Mononuclear cell (primary cell): Measurements from ENCODE around the gene KEL. TPM values are rescaled to one million over a fixed set of nuclear protein-coding genes. Genes with fewer than 3 reads are reported as not detected.

Experiments
- H3K27me3 ChIP-seq: 2 replicates; pipeline ENCODE4 v1.6.0; 2011; ENCODE audit warnings: low read length, control low read depth; ENCODE audit not compliant: insufficient read depth
- H3K4me1 ChIP-seq: 2 replicates; pipeline ENCODE4 v1.5.1; 2011; ENCODE audit warnings: mild to moderate bottlenecking, low read length, control low read depth; ENCODE audit not compliant: insufficient read depth
- H3K4me3 ChIP-seq: 2 replicates; pipeline ENCODE4 v1.5.1; 2011; ENCODE audit warnings: mild to moderate bottlenecking, low read length, moderate library complexity
- H3K9me3 ChIP-seq: 2 replicates; pipeline ENCODE4 v1.5.1; 2011; ENCODE audit warnings: low read depth, mild to moderate bottlenecking, control low read depth, low read length
- total RNA-seq: library from RNA; depleted of rRNA; stranded (reverse); fragments of >200 nt; gene quantifications from one replicate; pipeline ENCODE4 v1.2.3, GENCODE V29; 2012

Gene KEL
- total RNA-seq, 1 donor = 0.10 TPM

DNA sequence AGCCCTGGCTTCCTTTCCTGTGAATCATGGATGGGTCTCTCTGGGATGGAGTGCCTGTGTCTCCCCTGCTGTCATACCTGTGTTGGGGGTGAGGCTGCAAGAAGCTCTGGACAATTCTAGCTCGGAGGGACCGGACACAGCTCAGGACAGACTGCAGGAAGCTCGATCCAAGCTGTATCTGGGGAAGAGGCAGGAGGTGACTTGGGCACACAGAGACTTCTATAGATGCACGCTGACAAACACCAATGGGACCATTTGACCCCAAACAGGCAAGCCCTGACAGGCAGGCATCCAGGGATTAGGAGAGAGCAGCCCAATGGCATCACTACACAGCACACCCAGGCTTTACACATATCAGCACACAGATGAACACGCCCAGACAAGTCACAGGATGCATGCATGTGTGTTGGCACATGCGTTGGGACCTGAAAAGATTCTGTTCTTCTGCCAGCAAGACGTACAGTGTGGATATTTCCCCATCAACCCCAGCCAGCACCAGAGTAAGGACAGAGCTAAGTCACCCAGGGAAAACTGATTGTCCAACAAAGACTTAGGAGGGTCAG, 18.4 kb downstream of the KEL start:
- H3K27me3 ChIP-seq = no peaks in the 10 kb centered on the region
- no peaks in the 10 kb centered on the region for H3K4me1 ChIP-seq
- H3K9me3 ChIP-seq = no peaks in the 10 kb centered on the region
- H3K4me3 ChIP-seq = no peak overlapping the region

GRCh38 chr7:142942746-142943145, 19.4 kb downstream of the KEL start:
- H3K4me1 ChIP-seq = no peaks in the 10 kb centered on the region
- no peak overlapping the region for H3K4me3 ChIP-seq
- no peaks in the 10 kb centered on the region for H3K9me3 ChIP-seq
- H3K27me3 ChIP-seq = no peaks in the 10 kb centered on the region

DNA sequence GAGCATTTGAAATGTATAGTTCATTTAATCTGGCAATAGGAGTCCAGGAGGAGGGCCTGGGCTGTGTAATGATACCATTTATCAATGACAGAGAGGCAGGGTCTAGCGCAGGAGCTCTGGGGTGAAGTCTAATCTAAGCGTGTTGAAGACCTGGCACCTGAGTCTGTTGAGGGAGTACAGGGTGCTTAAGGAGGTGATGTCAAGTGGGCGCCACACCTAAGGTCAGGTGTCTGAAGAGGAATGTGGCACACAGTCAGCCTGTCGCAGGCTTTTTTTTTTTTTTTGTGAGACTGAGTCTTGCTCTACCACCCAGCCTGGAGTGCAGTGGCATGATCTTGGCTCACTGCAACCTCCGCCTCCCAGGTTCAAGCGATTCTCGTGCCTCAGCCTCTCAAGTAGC, 20.6 kb downstream of the KEL start:
- H3K4me1 ChIP-seq = no peaks in the 10 kb centered on the region
- no peaks in the 10 kb centered on the region for H3K9me3 ChIP-seq
- no peak overlapping the region for H3K4me3 ChIP-seq
- no peaks in the 10 kb centered on the region for H3K27me3 ChIP-seq

GRCh38 chr7:142940966-142941535, 21.1 kb downstream of the KEL start:
- Histone ChIP-seq H3K4me3 (no peak overlapping the region), H3K27me3 (no peaks in the 10 kb centered on the region), H3K9me3 (no peaks in the 10 kb centered on the region), H3K4me1 (no peaks in the 10 kb centered on the region)

DNA sequence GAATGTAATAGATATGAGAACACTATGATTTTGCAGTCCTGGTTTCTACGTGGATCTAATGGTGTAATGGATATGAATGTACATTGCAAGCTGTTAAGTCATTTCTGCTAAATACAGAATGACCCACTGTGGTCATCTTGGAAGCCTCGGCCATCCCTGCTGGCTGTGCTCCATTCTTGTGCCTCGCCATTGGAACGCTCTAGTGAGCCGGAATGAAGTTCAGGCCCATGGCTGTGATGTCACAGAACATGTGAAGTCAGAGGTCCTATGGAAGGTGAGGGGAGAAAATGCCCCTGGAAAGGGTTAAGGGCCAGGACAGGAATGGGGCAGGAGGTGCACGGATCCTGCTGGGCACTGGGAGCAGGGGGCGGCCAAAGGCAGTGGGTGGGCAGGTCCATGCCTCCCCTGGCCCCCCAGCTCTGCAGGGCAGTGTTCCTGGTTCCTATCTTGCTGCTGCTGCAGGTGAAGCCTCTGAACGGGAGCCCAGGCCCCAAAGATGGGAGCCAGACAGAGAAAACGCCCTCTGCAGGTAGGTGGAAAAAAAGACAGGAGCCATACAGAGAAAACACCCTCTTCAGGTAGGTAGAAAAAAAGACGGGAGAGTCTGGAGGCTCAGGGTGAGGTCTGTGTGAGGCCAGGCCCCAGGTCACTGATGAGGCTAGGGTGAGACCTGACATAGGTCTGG, 22.8 kb downstream of the KEL start, which contains the start of gene LLCFC1:
Gene LLCFC1 (plus strand): TSS at position 259 of the 685 bp plus-strand sequence. CDS start 138 bp downstream, at position 397.
- H3K27me3 ChIP-seq = no peaks in the 10 kb centered on the region
- no peak within 1 kb of the TSS for H3K4me3 ChIP-seq
- no peaks in the 10 kb centered on the region for H3K4me1 ChIP-seq
- H3K9me3 ChIP-seq = no peaks in the 10 kb centered on the region

GRCh38 chr7:142938611-142939010, 23.6 kb downstream of the KEL start:
- Histone ChIP-seq H3K4me3 (no peak overlapping the region), H3K4me1 (no peaks in the 10 kb centered on the region), H3K9me3 (no peaks in the 10 kb centered on the region), H3K27me3 (no peaks in the 10 kb centered on the region)

GRCh38 chr7:142935941-142936565, 26.1 kb downstream of the KEL start:
- Histone ChIP-seq H3K9me3 (no peaks in the 10 kb centered on the region), H3K27me3 (no peaks in the 10 kb centered on the region), H3K4me3 (no peak overlapping the region), H3K4me1 (no peaks in the 10 kb centered on the region)

- no peaks in the 10 kb centered on the region for H3K9me3 ChIP-seq
- no peak overlapping the region for H3K4me3 ChIP-seq
- H3K27me3 ChIP-seq = no peaks in the 10 kb centered on the region
- H3K4me1 ChIP-seq = no peaks in the 10 kb centered on the region
These were observed 28.1 kb downstream of the KEL start for GRCh38 chr7:142934056-142934455.

DNA sequence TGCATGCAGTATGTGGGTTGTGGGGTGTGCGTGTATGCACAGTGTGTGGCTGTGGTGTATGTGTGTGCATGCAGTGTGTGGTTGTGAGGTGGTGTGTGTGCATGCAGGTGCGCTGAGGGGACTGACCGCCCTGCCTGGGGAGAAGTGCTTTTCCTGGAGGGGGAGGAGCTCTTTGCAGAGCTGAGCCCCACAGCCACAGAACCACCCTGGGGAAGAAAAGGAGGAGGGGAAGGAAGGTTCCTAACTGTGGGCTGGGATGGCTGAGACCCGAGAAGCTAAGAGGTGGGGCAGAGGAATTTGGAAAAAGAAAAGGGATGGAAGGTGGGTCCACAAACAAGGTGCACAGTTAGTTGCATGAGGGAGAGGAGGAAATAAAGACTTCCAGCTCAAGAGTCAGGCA, 28.5 kb downstream of the KEL start, which contains the start of gene TRPV5:
Gene TRPV5 (minus strand): TSS at position 123 of the 400 bp plus-strand sequence. CDS start 287 bp downstream, outside the sequence.
- Histone ChIP-seq H3K27me3 (no peaks in the 10 kb centered on the region), H3K4me3 (no peak within 1 kb of the TSS), H3K4me1 (peaks cover under 1% of the 10 kb centered on the region), H3K9me3 (no peaks in the 10 kb centered on the region)

DNA sequence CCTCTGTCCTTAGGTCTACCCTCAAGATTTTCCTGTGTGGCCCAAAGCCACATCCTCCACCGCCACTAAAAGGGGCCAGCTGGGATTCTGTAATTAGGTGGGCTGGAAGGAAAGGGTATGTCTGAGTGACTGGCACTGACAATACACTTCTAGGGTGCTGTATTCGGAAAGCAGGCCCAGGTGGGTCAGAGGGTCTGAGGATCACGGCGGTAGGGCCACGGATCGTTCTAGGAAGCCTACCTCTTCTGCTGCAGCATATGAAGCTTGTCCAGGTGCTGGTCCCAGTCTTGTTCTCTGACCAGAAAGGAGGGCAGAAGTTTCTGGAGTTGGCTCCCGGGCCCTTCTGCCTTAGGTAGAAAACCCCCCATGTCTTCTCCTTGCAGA, 29.1 kb downstream of the KEL start:
- no peaks in the 10 kb centered on the region for H3K27me3 ChIP-seq
- H3K4me1 ChIP-seq = peaks cover 6% of the 10 kb centered on the region
- no peak overlapping the region for H3K4me3 ChIP-seq
- no peaks in the 10 kb centered on the region for H3K9me3 ChIP-seq

DNA sequence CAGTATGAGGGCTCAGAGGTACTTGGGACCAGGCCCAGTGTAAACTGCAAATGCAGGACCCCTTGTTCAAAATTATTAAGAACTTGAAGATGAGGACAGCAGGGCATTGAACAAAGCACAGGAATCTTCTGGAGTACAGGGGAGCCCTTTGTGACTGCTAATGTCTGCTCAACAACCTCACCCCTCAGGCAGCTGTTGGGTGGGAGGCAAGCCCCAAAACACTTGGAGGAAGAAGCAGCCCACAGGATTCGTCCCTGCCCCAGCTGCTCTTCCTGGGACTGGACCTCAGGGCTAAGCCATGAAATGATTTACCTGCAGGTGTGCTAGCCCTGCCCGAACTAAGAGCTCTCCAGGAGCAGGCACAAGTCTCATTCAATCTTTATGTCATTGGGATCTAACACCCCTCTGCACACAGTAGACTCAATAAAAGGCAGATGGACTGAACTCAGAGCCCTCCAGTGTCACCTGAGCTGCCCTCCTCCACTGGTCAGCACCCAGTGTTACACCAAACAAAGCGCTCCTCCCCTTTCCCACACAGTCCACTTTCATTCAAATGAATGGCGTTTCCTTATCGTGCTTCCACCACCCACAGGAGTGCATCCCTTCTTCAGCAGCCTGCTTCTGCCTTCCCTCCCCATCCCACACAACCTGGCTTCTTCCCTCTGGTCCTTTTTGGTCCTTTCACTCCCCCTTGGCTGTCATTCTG, 29.6 kb downstream of the KEL start:
- Histone ChIP-seq H3K4me3 (no peak overlapping the region), H3K9me3 (no peaks in the 10 kb centered on the region), H3K4me1 (peaks cover 11% of the 10 kb centered on the region), H3K27me3 (no peaks in the 10 kb centered on the region)

GRCh38 chr7:142930126-142930730, 31.9 kb downstream of the KEL start:
- no peaks in the 10 kb centered on the region for H3K27me3 ChIP-seq
- no peak overlapping the region for H3K4me3 ChIP-seq
- peaks cover 28% of the 10 kb centered on the region for H3K4me1 ChIP-seq
- H3K9me3 ChIP-seq = no peaks in the 10 kb centered on the region

- Histone ChIP-seq H3K4me1 (peaks cover 28% of the 10 kb centered on the region), H3K9me3 (no peaks in the 10 kb centered on the region), H3K27me3 (peaks cover under 1% of the 10 kb centered on the region), H3K4me3 (no peak overlapping the region)
These were observed 34.2 kb downstream of the KEL start for GRCh38 chr7:142927949-142928348.

- Histone ChIP-seq H3K9me3 (no peaks in the 10 kb centered on the region), H3K4me1 (peaks cover 28% of the 10 kb centered on the region), H3K4me3 (no peak overlapping the region)
These were observed 34.9 kb downstream of the KEL start for GRCh38 chr7:142927085-142927745.

More at GRCh38 chr7:142927085-142927745, 34.9 kb downstream of the KEL start:
- H3K27me3 ChIP-seq = peaks cover 3% of the 10 kb centered on the region
